Measurements from ENCODE around the gene WNK1.
"Not testable (repeated sequence)": the region's sequence is repeated elsewhere in the genome, so short reads cannot be mapped to it uniquely, and the experiment has no call there.

Gene WNK1

DNA sequence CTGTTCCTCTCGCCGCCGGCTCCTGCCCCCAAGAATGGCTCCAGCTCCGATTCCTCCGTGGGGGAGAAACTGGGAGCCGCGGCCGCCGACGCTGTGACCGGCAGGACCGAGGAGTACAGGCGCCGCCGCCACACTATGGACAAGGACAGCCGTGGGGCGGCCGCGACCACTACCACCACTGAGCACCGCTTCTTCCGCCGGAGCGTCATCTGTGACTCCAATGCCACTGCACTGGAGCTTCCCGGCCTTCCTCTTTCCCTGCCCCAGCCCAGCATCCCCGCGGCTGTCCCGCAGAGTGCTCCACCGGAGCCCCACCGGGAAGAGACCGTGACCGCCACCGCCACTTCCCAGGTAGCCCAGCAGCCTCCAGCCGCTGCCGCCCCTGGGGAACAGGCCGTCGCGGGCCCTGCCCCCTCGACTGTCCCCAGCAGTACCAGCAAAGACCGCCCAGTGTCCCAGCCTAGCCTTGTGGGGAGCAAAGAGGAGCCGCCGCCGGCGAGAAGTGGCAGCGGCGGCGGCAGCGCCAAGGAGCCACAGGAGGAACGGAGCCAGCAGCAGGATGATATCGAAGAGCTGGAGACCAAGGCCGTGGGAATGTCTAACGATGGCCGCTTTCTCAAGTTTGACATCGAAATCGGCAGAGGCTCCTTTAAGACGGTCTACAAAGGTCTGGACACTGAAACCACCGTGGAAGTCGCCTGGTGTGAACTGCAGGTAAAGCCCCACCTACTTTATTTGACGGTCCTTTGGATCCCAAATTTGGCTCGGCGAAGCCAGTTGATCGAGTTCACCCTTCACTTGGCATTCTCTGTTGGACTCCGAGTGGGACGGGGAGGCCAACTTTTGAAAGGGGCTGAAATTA is 1.5 kb downstream of the WNK1 start:
- in situ Hi-C loops (cut with MboI; ENCODE audit: low sequenced_read_pairs), result loop anchor here (5.0 kb wide), 1 partner anchor 182 kb away; no protein-coding TSS in a partner anchor
- no peaks in the 10 kb centered on the region for H3K27me3 ChIP-seq (ENCODE audit: low read depth)

DNA sequence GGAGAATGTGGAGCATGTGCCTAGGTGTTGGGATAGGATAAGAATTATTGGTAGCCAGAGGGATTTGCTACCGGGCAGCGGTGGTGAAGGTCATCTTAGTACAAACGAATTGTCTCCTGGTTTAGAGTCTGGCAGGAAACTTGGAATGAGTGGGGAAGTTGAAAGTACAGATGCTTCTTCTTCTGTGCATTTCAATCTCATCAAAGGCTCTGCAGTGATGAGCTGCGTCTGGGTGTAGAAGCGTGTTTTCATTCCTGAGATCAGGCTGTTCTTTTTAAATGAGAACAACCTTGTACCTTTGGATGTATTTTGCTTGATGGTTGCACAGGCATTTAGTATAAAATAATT is 2.1 kb downstream of the WNK1 start:
- in situ Hi-C loops (cut with MboI; ENCODE audit: low sequenced_read_pairs), result loop anchor here (5.0 kb wide), 1 partner anchor 182 kb away; no protein-coding TSS in a partner anchor
- Histone ChIP-seq H3K4me3 (peak overlapping the region; percentile 74), H3K4me1 (peaks cover 22% of the 10 kb centered on the region), H3K27me3 (ENCODE audit: low read depth) (no peaks in the 10 kb centered on the region), H3K9me3 (no peaks in the 10 kb centered on the region), H3K36me3 (replicated peaks) (no peaks in the 10 kb centered on the region)
- DNase-seq (ENCODE audit: low spot score in 2 of 2), result peak in 1 of 2 experiments; percentile 22

More for the DNA sequence above, 1.5 kb downstream of the WNK1 start:
- no peaks in the 10 kb centered on the region for H3K9me3 ChIP-seq
- H3K4me3 ChIP-seq, result peak overlapping the region; percentile 74
- peak; percentile 27 to 59 for DNase-seq (ENCODE audit: low spot score in 2 of 2)
- no peaks in the 10 kb centered on the region for H3K36me3 ChIP-seq (replicated peaks)
- peaks cover 21% of the 10 kb centered on the region for H3K4me1 ChIP-seq

DNA sequence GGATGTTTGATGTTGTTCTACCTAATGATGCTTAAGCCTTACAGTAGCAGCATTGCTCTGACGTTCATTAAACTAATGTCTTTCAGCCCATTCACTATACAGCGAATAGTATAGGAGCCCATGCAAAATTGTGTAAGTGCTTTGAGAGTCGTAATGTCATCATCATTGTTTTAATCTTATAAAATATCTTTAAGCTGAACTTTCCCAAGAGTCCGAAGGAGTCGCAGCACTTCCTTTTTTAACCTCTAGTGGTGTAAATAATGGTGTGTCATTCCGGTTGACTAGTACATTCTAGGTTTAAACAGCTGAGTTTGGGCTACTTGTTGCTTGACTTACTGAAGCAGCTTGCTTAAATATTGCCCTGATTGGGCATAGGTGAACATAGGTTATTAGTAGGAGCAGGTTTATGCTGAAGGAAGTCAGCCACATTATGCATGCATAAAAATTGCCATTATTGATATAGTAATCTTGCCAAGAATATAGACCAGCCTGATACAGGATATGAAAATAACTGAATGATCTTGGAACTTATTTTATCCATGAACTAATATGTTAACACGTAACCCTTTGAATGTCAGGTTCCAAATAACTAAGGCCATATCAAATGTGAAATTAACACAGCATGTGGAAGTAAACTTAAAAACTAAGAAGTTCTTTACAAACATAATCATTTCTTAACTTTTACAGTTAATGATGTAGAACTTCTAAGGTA is 2.6 kb downstream of the WNK1 start:
- no peaks in the 10 kb centered on the region for H3K36me3 ChIP-seq (replicated peaks)
- peak in 1 of 2 experiments; percentile 50 for DNase-seq (ENCODE audit: low spot score in 2 of 2)
- H3K4me3 ChIP-seq, result peak overlapping the region; percentile 74
- H3K9me3 ChIP-seq, result no peaks in the 10 kb centered on the region
- no peaks in the 10 kb centered on the region for H3K27me3 ChIP-seq (ENCODE audit: low read depth)
- in situ Hi-C loops (cut with MboI; ENCODE audit: low sequenced_read_pairs), result loop anchor here (5.0 kb wide), 1 partner anchor 183 kb away; no protein-coding TSS in a partner anchor
- peaks cover 20% of the 10 kb centered on the region for H3K4me1 ChIP-seq

DNA sequence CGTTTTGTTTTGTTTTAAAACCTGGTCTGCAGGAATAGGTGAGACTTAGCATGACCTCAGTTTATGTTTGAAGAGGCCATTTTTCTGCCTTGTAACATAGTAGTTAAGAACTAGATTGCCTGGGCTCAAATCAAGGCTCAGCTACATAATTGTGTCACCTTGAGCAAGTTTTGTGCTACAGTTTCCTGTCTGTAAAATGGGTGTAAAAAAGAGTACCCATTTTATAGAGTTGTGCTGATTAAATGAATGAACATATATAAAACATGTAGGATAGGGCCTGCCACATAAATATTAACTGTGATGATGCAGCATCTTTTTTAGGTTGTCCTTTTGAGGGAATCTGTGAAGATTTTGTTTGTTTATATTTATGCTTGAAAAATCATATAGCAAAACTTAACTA is 7.2 kb downstream of the WNK1 start:
- in situ Hi-C loops (cut with MboI; ENCODE audit: low sequenced_read_pairs), result no loop called here
- Histone ChIP-seq H3K4me3 (no peak overlapping the region), H3K4me1 (peaks cover 5% of the 10 kb centered on the region), H3K36me3 (replicated peaks) (no peaks in the 10 kb centered on the region), H3K9me3 (no peaks in the 10 kb centered on the region), H3K27me3 (ENCODE audit: low read depth) (no peaks in the 10 kb centered on the region)
- no peak for DNase-seq (ENCODE audit: low spot score in 2 of 2)

DNA sequence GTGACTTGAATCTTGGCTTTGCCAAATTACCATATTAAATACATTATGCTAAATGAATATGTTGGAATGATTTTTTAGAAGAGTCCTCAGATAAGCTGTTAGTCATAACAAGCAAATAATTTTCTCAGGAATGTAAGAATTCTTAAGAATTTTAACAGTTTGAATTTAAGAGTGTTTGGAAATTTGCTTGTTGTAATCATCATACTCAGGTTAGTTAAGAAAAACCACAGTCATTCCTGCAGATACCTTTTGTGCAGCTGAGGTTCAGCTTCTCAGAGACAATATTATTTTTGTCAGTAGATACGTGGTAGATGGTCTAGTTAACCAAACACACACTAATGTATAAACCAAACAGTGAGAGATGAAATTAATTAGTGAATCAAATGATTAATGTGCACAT is 8.9 kb downstream of the WNK1 start:
- Histone ChIP-seq H3K4me3 (no peak overlapping the region), H3K27me3 (ENCODE audit: low read depth) (no peaks in the 10 kb centered on the region), H3K4me1 (peaks cover 5% of the 10 kb centered on the region), H3K9me3 (no peaks in the 10 kb centered on the region), H3K36me3 (replicated peaks) (no peaks in the 10 kb centered on the region)
- DNase-seq (ENCODE audit: low spot score in 2 of 2), result no peak
- in situ Hi-C loops (cut with MboI; ENCODE audit: low sequenced_read_pairs), result no loop called here

DNA sequence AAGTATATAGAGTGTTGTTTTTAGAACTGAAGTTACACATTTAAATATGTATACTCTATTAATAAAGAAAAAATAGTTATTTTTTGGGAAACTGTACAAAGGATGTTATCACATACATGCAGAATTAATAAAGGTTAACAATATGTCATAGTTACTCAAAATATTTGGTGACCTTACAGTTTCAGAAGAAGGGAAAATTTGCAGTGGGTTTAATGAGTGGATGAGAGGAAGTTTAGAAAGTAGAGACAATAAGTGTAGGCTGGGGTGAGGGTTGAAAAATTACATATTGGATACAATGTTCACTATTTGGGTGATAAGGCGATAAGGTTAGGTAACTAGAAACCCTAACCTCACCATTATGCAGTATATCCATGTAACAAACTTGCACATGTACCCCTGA is 13.5 kb downstream of the WNK1 start:
- in situ Hi-C loops (cut with MboI; ENCODE audit: low sequenced_read_pairs), result no loop called here
- Histone ChIP-seq H3K36me3 (replicated peaks) (no peaks in the 10 kb centered on the region), H3K27me3 (ENCODE audit: low read depth) (no peaks in the 10 kb centered on the region), H3K4me3 (no peak overlapping the region), H3K9me3 (no peaks in the 10 kb centered on the region; the same call in 1 of the 2 replicates), H3K4me1 (peaks cover 2% of the 10 kb centered on the region; the same call in 1 of the 2 replicates)
- no peak for DNase-seq (ENCODE audit: low spot score in 2 of 2)

DNA sequence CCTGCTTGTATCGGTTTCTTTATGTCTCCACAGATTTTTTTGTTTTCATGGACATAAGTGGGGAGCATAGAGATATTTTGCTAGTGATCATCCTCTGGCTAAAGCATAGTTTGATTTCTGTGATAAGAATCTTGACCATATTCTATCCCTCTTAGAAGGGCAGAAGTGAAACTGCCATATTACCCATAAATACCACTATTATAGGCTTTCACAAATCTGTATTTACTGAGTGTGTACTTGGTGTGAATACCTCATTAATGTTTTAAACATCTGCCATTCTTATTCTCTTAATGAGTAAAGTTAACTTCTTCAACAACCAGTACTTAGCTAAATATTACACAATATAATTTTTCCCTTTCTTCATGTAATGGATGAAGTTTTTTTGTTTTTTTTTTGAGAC is 16.1 kb downstream of the WNK1 start:
- no peak for DNase-seq (ENCODE audit: low spot score in 2 of 2)
- Histone ChIP-seq H3K9me3 (no peaks in the 10 kb centered on the region; the same call in 1 of the 2 replicates), H3K4me1 (peaks cover 5% of the 10 kb centered on the region), H3K36me3 (replicated peaks) (no peaks in the 10 kb centered on the region), H3K4me3 (no peak overlapping the region), H3K27me3 (ENCODE audit: low read depth) (no peaks in the 10 kb centered on the region)
- in situ Hi-C loops (cut with MboI; ENCODE audit: low sequenced_read_pairs), result no loop called here

DNA sequence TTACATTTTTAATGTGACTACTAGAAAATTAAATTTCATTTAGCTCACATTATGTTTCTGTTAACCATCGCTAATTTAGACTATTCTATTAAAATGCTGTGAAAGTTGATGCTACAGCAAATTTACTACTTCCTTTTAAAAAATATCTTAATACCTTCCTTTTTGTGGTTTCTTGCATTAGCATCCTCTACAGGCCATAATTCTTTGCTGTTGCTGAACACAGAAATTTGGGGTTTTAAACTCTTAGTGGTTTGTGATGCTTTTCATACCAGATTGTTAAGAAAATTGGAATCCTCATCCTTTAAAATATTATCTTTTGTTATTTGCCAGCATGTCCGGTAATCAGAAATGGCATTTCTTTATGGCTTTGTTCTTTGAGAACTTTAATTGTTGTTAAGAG is 18.1 kb downstream of the WNK1 start:
- no peak overlapping the region for H3K4me3 ChIP-seq
- no peaks in the 10 kb centered on the region for H3K27me3 ChIP-seq (ENCODE audit: low read depth)
- H3K4me1 ChIP-seq, result peaks cover 14% of the 10 kb centered on the region
- no peaks in the 10 kb centered on the region for H3K36me3 ChIP-seq (replicated peaks)
- DNase-seq (ENCODE audit: low spot score in 2 of 2), result no peak
- H3K9me3 ChIP-seq, result no peaks in the 10 kb centered on the region; the same call in 1 of the 2 replicates
- in situ Hi-C loops (cut with MboI; ENCODE audit: low sequenced_read_pairs), result no loop called here

DNA sequence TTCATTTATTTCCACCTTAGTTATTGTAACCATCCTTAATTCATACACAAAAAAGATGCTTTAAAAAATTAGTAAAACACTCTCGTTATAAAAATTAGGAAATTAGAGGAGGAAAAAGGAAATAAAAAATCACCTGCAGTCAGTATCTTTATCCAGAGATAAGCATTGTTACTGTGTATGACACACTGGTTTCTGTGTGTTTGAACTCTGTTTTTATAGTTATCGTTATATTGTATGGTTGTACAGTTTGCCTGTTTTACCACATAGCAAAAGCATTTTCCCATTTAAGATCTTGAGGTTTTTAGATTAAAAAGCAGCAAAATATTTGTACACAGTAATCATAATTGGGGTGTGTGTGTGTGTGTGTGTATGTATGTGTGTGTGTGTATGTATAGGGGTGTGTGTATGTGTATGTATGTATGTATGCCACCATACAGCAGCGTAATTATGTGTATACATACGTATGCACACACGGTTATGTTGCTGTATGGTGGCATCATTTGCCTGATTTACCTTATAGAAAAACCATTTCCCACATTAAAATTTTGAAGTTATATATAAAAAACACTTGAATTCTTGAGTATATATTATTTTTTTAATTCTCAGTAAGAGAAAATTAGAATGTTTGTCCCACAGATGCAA is 19.8 kb downstream of the WNK1 start:
- Histone ChIP-seq H3K27me3 (ENCODE audit: low read depth) (no peaks in the 10 kb centered on the region), H3K9me3 (no peaks in the 10 kb centered on the region; the same call in 1 of the 2 replicates), H3K4me3 (no peak overlapping the region), H3K4me1 (peaks cover 14% of the 10 kb centered on the region), H3K36me3 (replicated peaks) (no peaks in the 10 kb centered on the region)
- in situ Hi-C loops (cut with MboI; ENCODE audit: low sequenced_read_pairs), result no loop called here
- no peak for DNase-seq (ENCODE audit: low spot score in 2 of 2)

DNA sequence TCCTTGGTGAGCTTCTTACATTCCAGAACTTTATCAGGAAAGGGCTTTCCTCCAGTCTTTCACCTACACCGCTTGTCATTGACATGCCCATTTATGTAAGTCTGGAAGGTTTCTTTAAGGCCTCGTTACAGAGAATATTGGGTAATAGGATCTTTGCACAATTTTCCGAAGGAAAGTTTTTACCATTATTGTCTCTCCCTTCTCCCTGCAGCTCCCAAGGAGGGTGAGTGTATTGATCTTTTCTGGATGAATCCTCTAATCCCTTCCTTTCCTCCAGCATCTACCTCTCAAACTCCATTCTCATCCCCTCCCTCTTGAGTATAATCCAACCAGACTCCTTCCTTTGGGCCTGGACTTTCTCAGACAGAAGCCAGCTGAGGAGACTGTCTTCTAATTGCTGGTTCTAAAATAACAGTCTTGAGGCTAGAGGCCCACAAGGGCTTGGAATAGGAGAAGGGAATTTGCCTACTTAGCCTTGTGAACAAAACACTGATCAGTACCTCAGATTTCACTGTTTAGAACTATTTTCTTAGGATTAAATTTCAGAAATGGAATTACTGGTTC is 21.8 kb downstream of the WNK1 start:
- no peaks in the 10 kb centered on the region for H3K27me3 ChIP-seq (ENCODE audit: low read depth)
- H3K4me1 ChIP-seq, result peaks cover 14% of the 10 kb centered on the region
- H3K4me3 ChIP-seq, result no peak overlapping the region
- in situ Hi-C loops (cut with MboI; ENCODE audit: low sequenced_read_pairs), result no loop called here
- no peak for DNase-seq (ENCODE audit: low spot score in 2 of 2)
- H3K36me3 ChIP-seq (replicated peaks), result no peaks in the 10 kb centered on the region
- H3K9me3 ChIP-seq, result no peaks in the 10 kb centered on the region

DNA sequence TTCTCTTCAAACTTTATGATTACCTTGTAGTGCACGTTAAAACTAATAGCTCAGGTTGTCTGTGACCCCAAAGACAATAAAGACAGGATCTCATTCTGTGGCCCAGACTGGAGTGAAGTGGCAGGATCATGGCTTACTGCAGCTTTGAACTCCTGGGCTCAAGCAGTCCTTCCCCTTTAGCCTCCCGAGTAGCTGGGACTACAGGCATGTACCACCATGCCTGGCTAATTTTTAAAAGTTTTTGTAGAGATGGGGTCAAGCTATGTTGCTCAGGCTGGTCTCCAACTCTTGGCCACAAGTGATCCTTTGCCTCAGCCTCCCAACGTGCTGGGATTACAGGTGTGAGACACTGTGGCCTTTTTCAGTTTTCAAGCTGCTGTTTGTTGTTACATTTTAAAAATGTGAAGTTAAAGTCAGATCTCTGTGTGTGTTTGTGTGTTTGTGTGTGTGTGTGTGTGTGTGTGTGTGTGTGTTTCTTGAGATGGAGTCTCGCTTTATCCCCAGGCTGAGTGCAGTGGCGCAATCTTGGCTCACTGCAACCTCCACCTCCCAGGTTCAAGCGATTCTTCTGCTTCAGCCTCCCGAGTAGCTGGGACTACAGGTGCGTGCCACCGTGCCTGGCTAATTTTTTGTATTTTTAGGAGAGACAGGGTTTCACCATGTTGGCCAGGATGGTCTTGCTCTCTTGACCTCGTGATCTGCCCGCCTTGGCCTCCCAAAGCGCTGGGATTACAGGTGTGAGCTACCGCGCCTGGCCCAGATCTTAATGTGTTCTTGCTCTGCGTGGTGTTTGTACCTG is 23.8 kb downstream of the WNK1 start:
- H3K9me3 ChIP-seq; H3K4me3 ChIP-seq; H3K27me3 ChIP-seq (ENCODE audit: low read depth); H3K36me3 ChIP-seq (replicated peaks); DNase-seq (ENCODE audit: low spot score in 2 of 2); in situ Hi-C loops (cut with MboI; ENCODE audit: low sequenced_read_pairs): not testable (repeated sequence)
- peaks cover 26% of the 10 kb centered on the region for H3K4me1 ChIP-seq

DNA sequence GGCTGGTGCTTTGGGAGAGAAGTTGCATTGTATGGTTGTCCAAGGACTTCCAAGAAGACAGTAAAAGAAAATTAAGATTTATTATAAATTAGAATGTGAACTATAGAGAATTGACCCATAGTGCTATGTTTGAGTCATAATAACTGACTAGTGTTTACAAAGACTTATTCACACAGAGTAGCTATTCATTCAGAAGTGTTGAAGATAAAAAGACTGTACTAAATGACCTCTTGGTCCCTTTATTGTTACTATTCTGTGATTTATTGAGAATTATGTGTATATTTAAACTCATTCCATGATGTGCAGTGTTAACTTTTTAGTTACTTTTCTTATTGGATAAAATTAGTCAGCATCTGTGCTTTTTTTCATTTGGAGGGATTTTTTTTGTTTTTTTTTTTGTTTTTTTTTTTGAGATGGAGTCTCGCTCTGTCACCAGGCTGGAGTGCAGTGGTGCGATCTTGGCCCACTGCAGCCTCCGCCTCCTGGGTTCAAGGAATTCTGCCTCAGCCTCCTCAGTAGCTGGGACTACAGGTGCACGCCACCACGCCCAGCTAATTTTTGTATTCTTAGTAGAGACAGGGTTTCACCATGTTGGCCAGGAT is 24.5 kb downstream of the WNK1 start:
- H3K4me1 ChIP-seq, result peaks cover 26% of the 10 kb centered on the region
- H3K36me3 ChIP-seq (replicated peaks); DNase-seq (ENCODE audit: low spot score in 2 of 2); in situ Hi-C loops (cut with MboI; ENCODE audit: low sequenced_read_pairs); H3K27me3 ChIP-seq (ENCODE audit: low read depth); H3K9me3 ChIP-seq; H3K4me3 ChIP-seq: not testable (repeated sequence)

Measured in HAP-1 (cell line).